ENCODE measurements around the gene CRYBA1.

- TF ChIP-seq REST (IDR thresholded peaks at IDR 0.05; ENCODE audit: low read depth) (no peak), SRF (IDR thresholded peaks at IDR 0.05; ENCODE audit: low read depth) (no peak), EZH2phosphoT487 (IDR thresholded peaks at IDR 0.05; ENCODE audit: borderline replicate concordance) (no peak)
Measured at GRCh38 chr17:29278692-29279091, 32.0 kb downstream of the CRYBA1 start.
